GM21786 (cell line): ENCODE data around the gene ASTN2.

Experiments used
- ATAC-seq: cut with Tn5 transposase; IDR thresholded peaks from one replicate; pipeline ENCODE4 v1.9.1; 2021; ENCODE audit not compliant: unreplicated experiment

Gene ASTN2

DNA sequence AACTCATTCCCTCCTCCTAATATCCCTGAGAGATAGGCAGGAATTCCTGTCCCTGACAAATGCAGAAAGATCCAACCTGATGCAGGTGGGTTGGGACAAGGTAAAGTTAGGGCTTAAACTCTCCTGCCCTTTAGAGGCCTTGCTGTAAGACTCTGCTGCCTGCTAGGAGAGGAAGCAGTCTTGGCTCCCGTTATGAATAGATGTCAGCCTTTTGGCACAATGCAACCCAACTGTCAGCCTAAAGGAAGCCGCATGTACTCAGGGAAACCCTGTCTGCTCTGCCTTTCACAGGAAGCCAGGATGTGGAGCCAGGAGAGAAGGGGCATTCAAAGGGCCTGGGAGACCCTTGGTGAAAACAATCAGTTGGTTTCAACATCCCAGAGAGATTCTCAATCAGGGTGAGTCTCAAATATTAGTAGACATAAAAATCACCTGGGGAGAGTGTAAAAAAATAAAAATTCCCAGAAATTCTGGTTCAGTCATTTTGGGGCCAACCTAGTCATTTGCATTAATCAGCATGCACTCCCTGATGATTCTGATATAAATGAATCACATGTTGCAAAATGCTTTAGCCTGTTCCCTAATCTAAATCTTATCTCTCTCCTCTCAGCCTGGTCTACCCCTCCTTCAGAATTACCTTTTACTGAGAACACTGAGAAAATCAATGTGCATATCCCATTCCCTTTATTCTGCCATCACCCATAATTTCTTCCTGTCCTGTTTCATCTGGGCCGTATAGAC lies 864.0 kb downstream of the ASTN2 start:
- no peak for ATAC-seq

DNA sequence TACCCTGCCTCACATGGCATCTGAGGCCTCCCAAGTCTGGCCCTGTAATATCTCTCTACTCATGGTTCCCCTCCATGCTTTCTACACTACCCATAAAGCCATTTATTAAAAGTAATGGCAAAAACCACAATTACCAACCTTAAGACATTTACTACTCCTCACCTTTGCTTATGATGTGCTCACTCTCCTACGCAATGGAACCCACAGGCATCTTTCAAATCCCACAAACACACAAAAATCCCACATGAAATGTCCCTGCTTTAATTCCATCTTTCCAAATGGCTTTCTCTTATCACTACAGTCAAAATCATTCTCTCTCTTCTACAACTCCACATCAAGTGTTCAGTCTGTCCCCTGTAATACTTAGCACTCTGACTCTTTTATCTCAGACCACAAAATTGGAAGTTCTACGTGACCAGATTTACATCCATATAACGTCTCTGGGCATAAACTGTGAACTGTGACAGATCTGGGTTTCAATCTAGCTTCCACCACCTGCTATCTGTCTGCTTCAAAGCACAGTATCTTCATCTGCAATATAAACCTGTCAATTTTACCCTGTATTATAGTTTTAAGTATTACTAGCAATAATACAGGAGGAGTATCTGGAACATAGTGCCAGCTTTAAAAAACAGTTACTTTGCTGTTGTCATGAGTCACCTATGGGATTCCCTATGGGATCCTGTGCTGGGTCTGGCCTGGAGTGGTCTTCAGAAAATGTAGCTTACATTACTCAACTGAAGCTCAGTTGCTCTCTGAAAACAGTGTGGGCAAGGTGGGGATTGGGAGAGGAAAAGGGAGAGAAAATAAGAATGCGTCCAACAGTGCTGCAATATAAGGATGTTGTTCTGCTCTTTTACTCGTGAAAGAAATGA lies 864.8 kb downstream of the ASTN2 start:
- no peak for ATAC-seq

DNA sequence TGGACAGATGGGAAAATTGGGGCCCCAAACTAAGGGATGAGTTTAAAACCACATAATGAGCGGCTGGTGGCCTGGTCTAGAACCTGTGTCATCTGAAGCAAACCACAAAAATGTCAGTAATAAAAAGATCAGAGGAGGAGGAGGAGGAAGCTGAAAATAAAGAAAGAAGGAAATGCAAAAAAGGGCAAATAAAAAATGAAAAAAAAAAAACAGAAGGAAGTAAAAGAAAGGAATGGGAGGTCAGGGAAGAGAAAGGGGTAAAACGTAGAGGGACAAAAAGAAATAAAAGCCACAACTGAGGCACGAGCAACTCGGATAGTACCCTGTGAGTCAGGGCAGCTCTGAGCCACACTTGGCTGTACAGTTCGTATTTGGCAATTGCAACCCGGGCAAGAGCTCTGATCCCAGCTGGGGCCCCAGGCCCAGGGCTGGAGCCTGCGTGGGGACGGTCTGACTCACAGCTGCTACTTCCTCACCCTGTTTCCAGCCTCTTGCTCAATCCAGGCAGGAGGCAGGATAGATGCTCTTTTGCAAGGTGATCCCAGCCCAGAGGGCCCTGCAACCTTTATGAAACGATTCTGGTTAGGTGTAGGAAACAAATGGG lies 865.7 kb downstream of the ASTN2 start:
- no peak for ATAC-seq

DNA sequence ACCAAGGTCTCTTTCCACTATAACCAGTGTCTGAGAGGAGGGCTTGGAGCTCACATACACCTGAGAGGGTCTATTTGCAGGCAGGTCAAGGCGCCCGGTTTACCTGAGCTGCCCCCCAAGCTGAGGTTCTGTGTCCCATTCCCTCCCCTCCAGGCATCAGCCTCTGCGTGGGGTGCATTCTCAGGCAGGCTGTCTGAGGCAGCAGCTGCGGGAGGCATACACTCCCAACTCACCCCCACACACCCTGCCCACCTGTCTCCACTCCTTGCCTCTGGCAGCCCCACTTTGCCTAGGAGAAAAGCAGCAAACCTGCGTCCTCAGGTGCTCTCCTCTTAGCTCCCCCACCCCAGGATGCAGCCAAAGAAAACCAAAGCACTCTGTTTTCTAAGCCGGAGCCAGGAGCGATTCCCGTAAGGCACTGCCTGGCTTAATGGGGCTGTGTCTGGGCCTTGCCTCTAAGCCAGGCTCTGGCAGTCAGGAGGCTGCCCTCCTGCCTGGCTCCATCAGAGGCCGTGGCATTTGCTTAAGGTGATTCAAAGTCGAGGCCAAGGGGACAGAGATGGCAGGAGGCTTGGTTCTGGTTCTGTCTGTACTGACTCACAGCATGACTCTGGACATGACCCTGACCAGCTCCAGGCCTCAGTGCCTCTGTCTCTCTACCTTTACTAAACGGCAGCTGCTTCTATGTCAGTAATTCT lies 867.0 kb downstream of the ASTN2 start:
- no peak for ATAC-seq

DNA sequence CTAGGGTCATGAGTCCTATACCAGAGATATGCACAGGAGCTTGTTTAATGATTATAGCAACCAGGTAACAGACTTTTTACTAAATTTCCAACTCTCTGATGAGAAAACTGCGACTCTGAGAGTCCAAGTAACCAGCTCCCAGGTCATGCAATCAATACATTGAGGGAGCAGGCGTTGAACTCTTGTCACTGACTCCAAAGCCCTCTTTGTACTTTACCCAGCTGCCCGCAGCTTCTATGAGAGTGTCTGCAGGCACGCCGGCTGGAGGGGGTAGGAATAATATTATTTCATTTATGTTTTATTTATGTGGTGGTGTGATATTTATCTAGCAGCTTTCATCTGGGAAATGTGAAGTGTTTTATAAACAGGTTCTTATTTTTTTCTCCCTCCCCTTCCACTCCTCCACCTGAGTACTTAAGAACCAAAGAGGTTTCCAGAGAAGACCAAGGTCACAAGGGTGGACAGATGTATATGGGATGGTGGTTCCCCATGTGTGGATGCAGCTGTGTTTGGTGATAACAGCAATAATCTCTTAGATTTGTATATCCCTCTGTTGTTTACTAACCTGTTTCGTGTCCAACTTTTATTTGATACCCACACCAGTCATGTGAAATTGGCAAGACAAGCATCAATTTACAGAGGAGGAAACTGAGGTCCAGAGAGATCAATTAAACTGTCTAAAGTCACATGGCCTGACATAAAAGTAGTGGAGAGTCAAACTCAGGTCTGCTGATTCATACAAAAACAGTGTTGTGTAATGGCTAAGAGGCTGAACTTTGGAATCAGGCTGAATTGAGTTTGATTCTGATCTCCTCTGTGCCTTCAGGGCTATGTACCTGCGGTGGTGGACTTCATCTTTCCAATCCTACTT lies 867.9 kb downstream of the ASTN2 start:
- ATAC-seq = no peak

DNA sequence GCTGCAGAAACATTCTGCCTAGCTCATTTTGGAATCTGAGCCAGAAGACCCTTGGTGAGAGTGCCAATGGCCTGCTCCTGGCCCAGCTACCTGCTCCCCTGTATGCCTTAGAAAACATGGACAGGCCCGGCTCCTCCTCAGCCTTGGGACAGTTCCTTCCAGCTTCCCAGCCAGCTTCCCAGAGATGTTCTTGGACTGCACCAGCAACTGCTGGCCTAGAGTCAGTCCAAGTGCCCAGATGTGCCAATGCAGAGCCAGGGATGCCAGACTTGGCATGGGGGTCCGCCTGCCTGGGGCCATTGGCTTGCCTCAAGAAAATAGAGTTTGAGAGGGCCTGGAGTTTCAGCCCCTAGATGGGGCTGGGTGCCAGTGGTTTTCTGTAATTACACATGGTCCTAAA lies 870.0 kb downstream of the ASTN2 start:
- ATAC-seq = no peak

DNA sequence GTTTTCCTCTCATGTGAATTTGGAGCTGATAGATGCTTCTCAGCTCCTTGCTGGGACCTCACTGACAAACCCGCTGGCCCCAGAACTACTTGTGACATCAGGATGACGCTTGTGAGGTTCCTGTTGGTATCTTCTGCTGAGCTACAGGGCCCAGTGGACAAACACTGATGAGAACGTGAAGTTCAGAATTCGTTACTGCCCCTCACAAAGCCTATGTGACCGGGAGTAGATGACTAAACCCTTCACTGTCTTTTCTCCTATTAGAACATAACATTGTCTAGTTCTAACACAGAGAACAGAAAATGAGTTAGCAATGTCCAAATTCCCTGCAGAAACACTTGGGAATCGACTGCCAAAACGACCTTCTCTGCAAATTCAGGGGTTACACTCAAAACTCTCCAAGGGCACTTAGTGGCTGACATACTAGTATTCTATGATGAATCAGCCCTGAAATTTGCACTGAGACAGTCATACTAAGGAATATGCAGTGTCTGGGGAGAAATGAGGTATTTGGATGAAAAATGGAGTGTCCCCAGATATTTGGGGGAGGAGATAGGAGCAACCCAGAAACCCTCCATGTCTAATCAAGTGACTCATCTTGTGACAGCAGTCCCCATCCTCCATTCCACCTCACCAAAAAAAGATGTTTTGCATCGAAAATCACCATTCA lies 871.0 kb downstream of the ASTN2 start:
- no peak for ATAC-seq

DNA sequence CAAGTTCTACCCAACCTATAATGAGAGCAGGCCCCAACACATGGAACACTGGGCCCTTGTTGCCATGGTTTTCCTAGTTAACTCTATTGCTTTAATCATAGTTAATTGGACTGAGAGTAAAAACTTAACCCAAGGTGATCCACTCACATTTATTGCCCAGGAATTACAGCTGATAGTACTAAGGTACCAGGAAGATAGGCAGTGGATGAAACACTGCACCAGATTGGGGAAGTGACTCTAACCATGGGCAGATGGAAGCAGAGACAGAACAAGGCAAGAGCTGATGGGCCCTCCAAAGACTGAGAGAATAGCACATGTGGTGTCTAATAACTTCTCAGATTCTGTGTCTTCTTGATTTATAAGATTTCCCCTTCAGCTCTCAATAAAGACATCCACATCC lies 873.5 kb downstream of the ASTN2 start:
- no peak for ATAC-seq

DNA sequence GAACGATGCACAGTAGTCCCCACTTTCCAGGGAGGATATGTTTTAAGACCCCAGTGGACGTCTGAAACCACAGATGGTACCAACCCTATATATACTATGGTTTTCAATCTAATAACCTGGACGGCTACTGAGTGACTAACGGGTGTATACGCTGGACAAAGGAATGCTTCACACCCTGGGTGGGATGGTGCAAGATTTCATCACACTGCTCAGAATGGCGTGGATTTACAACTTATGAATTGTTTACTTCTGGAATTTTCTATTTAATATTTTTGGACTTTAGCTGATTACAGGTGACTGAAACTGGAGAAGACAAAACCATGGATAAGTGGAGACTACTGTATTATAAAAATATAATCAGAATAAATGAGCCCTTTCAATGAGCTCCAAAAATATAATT lies 875.3 kb downstream of the ASTN2 start:
- ATAC-seq = no peak

DNA sequence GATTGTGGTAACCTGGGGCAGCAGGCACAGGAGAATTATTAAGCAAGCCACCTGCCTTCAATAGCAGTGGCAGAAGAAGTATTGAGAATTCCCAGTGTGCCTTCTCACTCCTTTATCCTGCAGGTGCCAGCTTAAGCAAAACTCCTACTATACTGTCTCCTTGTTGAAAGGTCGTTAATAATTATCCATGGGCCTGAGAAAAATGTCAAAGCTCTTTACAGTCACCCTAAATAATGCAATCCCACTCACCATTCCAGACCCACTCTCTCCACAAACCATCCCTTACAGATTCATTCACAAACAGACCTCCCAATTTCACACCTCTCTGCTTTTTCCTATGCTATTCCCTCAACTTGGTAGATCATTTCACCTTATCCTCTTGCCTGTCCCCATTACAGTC lies 889.2 kb downstream of the ASTN2 start:
- ATAC-seq = no peak

DNA sequence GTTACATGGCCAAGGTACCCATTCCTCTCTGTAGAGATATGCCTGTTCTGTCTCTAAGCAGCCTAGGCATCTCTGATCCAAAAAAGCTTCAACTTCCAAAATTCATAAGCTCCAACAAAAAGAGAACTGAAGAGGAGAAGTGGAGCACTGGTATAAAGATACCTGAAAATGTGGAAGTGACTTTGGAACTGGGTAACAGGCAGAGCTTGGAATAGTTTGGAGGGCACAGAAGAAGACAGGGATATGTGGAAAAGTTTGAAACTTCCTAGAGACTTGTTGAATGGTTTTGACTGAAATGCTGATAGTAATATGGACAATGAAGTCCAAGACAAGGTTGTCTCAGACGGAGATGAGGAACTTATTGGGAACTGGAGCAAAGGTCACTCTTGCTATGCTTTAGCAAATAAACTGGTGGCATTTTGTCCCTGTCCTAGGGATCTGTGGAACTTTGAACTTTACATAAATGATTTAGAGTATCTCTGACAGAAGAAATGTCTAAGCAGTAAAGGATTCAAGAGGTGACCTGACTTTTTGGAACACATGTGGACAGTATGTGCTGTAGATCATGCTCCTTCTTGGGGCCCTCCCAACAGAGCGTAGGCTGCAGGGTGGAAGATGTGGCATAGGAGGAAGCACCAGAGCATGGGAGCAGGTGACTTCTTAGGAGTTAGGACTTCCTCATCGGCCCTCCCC lies 889.9 kb downstream of the ASTN2 start:
- ATAC-seq = no peak

DNA sequence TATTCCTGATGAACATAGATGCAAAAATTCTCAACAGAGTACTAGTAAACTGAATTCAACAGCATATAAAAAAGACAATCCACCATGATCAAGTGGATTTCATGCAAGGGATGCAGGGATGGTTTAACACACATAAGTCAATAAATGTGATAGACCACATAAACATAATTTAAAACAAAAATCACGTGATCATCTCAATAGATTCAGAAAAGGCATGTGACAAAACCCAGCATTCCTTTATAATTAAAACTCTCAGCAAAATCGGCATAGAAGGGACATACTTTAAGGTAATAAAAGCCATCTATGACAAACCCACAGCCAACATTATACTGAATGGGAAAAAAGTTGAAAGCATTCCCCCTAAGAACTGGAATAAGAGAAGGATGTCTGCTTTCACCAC lies 894.6 kb downstream of the ASTN2 start:
- ATAC-seq = no peak

DNA sequence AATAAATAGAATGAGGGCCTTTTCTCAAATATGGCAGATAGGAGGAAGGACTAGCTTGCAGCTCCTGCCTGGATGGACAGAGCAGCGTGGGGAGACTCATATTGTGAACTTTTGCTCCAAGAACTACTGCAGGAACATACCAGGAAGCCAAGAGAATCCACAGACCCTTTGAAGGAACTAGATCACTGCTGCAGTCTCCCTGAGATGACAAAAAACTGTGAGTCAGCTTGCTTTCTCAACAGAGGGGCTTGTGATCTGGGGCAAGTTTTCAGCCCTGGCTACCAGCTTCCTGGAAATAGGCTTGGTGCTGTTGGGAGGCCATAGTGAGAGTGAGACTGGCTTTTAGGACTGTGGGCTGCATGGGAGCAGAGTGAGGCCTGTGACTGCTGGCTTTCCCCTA lies 898.4 kb downstream of the ASTN2 start:
- ATAC-seq = no peak

DNA sequence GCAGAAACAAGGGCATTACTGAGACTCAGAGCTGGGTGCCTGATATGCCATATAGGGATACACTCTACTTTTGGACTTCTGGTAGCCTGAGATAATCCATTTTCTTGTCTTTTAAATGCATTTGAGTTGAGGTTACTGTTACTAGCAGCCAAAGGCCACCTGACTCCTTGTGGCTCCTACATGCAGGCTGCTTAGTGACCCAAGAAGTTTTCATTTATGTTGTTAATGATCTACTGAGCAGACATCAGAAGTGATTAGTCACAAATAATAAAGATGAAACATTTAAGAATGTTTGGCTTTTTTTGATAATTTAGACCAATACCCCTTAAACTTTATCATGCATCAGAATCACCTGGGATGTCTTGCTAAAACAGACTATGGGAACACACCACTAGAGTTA lies 899.3 kb downstream of the ASTN2 start:
- no peak for ATAC-seq

DNA sequence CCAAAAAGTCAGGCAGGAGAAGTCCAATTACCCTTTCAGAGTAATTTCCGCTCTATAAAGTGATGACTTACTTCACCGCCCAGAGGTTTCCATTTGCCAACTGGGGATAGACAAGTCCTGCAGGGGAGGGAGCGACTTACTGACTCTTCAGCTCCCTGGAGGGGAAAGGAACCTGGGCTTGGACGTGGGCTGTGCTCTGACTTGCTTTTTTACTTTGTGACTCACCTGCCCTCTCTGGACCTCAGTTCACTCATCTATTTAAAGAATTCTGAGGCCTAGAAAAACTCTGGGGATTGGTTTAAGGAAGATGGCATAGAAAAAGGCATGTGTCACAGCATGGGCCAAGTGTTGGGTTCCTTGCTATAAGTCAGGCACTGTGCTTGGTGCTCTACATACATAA lies 908.2 kb downstream of the ASTN2 start:
- no peak for ATAC-seq

DNA sequence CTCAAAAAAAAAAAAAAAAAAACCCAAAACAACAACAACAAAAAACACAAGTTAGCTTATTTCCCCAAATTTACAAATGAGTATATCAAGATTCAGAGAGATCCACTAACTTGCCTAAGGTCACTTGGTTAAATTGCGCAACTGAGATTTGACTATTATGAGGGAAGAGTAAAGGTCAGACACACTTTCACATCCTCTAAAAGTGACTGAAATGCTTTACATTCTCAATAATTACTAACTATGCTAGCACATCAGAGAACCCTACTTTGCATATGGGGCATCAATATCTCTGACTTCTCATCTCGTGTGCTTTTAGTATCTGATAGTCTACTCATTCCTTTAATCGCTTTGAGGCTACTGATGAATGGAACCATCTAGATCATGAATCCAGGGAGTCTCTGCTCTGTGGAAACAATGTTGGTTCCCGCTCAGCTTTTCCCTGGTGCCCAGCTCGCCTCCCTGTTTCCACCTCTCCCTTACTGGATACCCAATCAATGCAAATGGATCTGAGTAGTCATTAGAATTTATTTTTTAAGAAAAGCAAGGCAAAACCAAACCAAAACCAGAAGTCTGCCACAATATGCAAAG lies 909.9 kb downstream of the ASTN2 start:
- peak; percentile 96 for ATAC-seq

DNA sequence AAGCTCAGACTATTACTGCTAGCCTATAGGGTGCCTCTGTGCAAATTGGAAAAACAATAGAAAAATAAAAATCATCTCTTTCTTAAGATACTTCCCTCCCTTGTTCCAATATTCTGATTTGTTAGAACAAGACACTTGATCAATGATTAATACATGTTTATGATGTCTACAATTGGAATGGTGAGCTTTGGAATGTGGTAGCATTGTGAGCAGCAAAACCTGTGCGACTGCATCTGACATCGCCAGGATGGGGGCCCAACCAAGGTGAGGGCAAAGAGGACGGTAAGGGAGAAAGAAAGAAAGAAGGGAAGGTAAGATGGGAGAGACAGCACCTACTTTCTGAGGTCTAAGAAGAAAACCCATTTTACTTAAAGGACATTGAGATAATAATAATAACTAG lies 910.8 kb downstream of the ASTN2 start:
- no peak for ATAC-seq

DNA sequence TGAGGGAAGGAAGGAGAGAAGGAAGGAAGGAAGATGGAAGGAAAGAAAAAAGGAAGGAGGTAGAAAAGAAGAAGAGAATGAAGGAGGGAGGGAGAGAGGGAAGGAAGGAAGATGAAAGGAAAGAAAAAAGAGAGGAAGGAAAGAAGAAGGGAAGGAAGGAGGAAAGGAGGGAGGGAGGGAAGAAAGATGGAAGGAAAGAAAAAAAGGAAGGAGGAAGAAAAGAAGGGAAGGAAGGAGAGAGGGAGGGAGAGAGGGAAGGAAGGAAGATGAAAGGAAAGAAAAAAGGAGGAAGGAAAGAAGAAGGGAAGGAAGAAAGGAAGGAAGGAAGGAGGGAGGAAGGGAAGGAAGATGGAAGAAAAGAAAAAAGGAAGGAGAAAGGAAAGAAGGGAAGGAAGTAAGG lies 912.1 kb downstream of the ASTN2 start:
- ATAC-seq = no peak

DNA sequence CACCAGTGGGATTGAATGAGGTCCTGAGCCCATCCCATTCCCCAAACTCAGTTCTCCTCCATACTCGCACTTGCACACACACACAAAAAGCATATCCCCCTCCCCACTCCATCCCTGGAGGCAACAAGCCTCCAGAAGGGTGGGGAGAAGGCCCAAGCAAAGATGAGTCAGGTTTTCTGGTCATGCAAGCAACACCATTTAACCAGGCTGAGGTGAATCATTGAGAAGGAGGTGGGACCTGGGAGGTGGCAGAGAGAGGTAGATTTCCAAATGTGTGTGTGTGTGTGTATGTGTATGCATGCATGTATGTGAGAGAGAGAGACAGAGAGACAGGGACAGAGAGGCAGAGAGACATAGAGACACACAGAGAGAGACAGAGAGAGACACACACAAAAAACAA lies 913.0 kb downstream of the ASTN2 start:
- ATAC-seq = no peak
